ENCODE measurements around the gene PRR15L.

- TF ChIP-seq CTCF (IDR thresholded peaks at IDR 0.05) (no peak), POLR2A (IDR thresholded peaks at IDR 0.05) (no peak)
These were observed 10.0 kb upstream of the PRR15L start for GRCh38 chr17:47967607-47968252.

Measured in lower leg skin (tissue), 3 donors.